Ureter (tissue), 1 donor: ENCODE measurements around the gene CSF3R. TPM values are rescaled to one million over a fixed set of nuclear protein-coding genes. Genes with fewer than 3 reads are reported as not detected.

ENCODE experiments used
- DNase-seq: peaks from one replicate; pipeline ENCODE4 v3.0.0-alpha.2; 2020; ENCODE audit warnings: low spot score
- total RNA-seq: library from RNA; stranded (reverse); gene quantifications from one replicate; pipeline ENCODE4 v1.2.4, GENCODE V29; 2023
- donor health status: DM: yes; HTN: yes; CAD: no.

CSF3R gene
- 13.7 TPM for total RNA-seq

DNA sequence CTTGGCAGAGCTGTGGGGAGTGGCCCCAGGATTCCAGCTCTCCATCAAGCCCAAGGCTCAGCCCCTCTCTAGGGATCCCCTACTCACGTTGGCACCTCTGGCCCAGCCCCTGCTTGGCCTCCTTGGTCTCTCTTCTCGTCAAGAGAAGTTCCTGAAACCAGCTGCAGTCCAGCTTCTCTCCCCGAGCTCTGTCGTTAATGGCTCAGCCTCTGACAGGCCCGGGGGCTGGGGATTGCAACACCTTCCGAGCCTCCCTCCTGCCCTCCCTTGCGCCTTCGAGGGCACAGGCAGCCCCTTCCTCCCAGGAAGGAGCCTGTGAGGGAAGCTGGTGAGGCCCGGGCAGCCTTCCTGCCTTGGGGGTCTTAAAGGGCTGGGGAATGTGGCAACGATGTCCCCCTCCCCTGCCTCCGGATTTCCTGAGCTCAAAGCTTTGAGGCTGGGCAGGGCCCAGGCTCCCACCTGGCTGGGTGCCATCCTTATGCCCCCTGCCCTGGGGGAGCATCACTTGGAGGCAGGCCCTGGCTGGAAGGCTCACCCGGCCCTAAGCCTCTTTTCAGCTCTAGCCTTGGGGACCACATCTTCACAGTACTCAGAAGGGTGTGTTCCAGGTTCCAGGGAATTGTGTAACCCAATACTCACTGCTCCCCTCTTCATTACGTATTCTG lies at the start of gene CSF3R:
Gene CSF3R (minus strand): TSS at position 190 of the 665 bp plus-strand sequence. CDS start 3,417 bp downstream, outside the sequence.
- DNase-seq = no peak

DNA sequence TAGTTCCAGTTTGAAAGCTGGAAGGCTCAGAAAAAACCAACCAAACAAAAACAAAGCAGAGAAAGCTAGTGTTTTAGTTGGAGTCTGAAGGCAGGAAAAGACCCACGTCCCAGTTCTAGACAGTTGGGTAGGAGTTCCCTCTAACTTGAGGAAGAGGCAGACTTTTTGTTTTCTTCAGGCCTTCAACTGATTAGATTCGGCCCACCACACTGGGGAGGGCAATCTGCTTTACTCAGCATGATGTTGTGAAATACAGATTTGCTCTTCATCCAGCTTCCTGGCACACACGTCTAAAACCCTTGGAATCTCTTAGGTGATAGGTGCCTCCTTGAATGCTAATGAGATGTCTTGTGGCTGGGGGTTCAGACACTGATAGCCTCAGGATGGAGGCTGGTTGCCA lies 49.1 kb upstream of the CSF3R start:
- DNase-seq = no peak

DNA sequence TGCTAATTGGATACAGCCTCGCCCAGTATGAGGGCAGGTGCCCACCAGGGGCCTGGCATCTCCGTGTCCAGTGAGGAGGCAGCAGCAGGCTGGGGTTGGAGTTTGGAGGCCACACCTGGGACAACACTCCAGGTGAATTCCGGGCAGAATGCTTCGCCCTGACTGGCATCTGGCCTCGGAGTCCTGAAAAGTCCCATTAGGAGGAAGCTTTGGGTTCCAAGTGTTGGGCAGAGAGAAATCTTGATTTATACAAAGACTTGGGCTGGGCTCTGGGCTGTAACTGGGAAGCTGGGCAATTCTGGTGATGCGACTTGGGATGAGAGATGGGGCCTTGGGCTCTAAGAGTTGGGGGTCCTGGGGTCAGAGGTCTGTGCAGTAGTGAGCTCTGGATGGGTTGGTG lies 48.1 kb upstream of the CSF3R start:
- DNase-seq = no peak

DNA sequence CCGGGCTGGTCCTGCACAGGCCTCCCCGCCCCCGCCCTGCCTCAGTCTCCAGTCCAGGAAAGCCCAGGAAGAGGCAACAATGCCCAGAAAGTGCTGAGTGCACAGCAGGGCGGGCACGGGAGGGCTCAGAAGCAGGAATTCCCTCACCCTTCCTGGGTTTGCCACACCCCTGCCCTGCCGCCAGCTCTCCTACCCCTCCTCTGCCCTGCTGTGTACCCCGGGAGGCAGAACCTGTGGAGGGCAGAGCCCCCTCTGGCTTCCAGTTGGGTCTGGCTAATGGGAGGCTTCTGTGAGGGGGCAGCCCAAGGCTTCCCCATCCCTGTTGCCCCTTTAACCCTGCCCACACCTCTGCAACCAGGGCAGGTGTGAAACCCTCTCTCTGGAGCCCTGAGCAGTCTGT lies 47.5 kb upstream of the CSF3R start:
- DNase-seq = no peak

DNA sequence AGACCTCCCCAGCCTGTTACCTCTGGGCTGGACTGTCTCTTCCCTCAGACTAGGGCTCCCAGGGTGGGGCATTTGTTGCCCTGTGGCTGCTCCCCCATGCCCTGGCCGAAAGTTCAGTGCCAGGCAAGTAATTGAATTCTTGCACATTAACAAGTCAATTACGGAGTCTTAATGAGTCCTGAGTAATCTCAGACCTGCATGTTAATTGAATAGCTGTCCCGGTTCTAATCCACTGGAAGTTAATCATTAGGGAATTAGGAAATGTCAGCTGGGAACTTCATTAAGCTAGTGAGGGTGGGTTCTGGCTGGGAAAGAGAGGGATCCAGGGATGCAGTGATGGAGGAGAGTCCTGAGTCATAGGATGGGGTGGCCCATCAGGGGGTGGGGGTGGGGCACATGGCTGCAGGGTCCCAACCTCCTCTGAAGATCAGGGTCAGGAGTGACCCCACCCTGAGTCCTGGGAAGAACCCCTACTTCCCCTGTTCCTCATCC lies 47.1 kb upstream of the CSF3R start:
- DNase-seq = no peak

DNA sequence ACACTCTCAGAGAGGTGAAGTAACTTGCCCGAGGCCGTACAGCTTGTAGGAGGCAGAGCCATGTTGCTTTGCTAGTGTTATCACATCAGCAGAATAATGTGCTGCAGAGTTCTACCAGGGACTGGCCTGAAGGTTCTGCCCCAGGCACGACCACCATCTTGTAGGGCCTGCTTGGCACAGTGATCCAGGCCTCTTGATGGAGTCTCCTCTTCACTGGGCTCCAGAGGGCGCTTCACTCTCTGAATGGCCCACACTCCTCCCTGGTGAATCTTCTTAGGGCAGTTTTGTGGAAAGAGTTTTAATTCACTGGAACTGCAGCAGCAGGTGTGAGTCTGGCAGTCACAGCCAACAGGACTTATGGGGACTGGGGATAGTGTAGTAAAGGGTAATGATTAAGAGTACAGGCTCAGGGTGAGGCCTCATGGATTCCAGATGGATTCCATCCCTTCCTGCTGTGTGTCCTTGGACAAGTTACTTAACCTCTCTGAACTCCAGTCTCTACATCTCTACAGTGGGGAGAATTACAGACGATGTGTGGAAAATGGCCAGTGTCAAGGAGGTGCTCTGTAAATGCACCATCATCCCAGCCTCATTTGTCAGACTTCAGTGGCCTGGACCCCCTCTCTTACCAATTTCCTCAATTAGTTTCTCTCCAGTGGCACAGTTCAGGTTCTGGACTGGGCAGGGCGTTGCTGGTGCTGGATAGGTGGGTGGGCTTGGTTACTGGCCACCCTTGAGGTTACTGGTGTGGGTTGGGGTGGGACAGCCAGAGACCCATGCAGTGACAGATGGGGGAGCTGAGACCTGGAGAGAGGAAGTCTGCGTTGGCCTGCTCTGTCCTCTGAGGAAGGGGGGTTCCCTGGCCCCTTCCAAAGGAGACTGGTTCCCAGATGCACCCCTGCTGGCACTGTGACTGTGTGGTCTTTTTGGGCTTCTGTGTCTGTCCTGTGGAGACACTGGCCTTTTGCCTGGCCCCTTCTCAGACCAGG lies 45.9 kb upstream of the CSF3R start:
- DNase-seq = no peak

DNA sequence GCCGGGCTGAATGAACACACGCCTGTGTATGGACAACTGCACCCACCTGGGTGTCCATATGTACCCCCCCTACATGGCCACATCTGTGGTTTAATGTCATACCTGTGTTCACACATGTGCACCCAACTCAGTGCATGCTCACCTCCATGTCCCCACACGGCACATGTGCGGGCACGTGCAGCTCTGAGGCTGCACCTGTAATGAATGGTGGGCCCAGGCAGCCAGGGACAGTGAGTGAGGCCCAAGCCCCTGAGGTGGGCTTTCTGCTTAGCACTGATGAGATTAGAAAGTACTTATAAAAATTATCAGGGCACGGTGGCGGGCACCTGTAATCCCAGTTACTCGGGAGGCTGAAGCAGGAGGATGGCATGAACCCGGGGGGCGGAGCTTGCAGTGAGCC lies 42.5 kb upstream of the CSF3R start:
- no peak for DNase-seq

DNA sequence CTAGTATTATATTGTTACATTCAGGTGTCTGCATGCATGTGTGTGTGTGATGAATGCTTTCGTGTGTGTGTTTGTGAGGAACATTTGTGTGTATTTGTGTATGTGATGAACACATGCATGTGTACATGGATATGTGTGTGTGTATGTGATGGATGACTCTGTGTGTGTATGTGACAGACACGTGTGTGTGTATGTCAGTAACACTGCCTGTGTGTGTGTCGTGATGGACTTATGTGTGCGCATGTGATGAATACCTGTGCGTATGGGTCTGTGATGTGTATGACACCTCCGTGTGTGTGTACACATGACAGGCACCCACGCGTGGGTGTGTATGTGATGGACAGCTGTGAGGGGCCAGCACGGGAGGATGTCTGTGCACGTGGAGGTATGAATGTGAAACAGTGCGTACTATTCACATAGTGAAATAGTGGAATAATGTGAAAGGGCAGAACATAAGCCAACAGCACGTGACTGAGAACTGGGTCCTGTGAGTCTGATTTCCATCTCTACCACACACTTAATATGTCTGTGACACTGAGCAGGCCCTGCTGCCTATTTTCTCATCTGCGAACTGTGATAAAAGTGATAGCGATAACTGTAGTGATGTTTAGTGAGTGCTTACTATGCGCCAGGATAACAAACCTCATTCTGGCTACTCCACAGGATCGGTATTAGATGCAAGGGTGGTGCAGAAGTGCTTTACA lies 41.8 kb upstream of the CSF3R start:
- no peak for DNase-seq

DNA sequence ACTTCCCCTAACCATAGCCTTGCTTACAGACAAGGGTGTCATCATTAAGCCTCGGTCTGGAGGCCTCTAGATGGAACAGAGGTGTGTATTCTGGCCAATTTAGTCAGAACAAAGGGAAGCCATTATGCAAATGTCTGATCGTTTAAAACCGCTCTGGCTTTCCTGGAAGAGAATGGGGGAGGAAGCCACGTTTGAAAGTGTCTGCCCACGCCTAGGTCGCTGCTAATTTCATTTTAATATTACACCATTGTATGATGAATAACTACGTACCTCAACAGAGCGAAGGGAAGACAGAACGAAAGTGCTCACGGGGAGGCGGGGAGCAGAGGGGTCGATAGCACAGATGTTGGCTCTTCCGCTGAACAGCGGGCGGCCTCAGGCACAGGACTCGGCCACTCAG lies 41.1 kb upstream of the CSF3R start:
- no peak for DNase-seq

DNA sequence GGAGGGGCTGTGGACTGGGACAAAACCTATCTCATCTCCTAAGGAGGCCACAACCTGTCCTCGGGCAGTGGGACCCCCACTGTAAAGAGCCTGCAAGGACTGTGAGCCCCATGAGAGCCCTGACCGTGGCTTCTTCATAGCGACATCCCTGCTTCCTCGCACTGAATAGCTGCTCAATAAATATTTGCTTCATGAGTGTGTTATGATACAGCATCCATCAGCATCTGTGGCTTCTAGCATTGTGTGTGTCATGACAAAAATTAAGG lies 40.5 kb upstream of the CSF3R start:
- DNase-seq = no peak

DNA sequence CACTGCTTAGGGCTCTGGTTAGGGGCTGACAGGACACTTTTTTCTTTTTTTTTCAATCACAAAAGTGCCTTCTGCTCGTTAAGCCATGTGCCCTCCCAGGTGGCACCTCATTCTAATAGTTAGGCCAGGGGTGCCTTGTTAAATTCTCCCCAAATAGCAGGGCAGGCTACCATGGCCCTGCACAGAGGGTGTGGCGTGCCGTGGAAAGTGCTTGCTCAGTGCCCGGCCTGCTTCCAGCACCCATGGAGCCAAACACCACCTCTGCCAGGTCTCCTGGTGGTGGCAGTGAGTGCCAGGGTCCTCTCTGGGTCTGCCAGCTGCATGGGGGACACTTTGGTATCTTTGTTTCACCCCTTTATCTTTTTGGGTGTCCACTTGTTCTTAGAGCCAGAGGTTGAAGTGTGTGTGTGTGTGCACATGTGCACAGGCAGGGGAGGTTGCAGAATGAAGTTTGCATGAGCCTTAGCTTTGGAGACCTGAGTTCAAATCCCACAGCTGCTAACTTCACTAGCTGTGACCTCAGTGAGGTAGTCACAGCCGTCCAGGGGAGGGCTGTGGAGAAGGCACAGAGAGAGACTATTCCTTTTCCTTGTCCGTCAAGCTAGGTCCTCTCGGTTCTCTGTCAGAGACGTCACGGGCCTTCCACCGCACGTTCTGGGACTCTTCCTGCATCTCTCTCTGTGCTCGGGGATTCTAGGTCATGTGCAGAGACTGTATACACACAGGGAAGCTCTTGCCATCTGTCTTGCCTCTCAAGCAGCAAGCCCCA lies 39.9 kb upstream of the CSF3R start:
- no peak for DNase-seq

DNA sequence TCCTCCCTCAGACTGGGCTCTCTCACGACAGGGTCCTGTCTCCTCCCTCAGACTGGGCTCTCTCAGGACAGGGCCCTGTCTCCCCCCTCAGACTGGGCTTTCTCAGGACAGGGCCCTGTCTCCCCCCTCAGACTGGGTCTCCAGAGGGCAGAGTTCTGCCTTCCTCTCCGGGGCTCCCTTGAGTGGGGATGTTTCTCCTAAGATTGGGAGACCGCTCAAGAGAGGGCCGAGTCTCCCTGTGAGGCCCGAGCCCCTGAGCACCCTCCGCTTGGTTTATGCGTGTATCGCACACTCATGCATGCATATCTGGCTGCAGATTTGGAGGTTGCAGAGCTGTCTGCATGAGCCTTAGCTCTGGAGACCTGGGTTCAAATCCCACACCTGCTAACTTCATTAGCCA lies 39.3 kb upstream of the CSF3R start:
- no peak for DNase-seq

DNA sequence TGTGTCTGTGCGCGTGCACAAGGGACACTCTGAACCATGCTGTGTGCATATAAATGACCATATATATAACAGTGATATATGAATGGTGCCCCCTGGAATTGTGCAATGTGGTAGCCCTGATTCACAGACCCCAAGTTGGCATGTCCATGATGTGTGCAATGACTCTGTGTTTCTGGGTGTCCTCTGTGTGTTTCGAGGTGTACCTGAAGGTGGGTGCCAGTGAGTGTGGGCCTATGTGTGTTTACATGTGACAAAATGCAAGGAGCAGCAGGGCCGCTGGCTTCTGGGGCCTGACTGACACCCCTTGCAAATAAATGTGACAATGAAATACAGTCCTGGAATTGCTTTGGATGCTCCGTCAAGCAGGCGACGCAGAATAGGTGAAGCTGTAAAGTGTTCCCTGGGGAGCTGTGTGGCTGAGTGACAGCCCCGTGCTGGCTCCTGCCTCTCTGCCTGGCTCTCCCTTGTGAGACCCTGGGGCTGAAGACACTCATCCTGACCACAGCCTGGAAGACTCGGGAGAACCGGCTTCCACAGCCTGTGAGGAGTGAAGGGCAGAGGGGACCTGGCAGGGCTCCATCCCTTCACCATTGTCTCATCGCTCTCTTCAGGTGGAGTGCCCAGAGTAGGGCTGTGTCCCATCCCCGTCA lies 38.2 kb upstream of the CSF3R start:
- no peak for DNase-seq

DNA sequence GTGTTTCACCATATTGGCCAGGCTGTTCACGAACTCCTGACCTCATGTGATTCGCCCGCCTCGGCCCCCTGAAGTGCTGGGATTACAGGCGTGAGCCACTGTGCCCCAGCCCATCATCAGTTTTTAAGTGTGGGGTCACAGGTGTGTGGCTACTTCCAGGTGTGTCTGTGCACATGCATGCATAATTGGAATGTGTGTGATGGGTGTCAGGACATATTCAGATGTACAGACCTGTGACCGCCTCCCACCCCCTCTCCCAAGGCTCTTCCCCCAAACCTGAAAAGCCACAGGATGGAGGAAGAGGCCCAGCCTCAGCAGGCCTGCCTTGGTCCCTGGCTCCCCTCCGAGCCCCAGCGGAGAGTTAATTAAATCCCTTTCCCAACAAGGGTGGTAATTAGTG lies 37.3 kb upstream of the CSF3R start:
- DNase-seq = no peak

DNA sequence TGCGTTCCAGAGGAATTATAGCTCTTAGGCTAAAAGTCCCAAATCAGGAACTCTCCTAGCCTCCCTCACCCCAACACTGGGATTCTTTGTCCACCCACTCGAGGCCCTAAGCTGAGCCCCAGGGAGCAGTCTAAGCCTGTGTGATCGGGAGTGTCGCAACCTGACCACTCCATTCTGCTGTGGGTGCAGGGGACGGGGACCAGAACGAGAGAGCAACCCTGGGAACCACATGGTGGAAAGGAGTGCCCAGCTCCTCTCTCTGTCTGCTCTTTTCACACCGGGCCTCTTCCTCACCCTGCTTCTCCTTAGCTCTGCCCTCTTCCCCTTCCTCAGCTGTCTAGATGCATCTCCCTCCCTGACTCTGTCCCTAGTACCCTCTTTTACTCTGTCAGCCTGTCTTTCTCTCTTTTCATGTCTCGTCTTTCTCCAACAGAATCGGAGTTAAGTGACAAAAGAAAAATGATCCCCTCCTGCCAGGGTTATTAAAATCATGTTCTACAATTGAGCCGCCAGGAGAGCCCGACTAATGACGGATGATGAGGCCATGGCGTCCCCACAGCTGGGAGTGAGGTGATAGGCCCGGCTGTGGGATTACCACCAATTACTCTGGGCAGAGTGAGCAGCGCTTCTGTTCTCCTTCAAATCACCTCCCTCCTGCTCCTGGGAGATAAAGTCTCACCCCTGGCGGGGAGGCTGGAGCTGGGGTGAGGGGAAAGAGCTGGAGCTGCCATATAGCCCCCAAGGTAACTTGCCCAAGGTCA lies 34.5 kb upstream of the CSF3R start:
- no peak for DNase-seq

DNA sequence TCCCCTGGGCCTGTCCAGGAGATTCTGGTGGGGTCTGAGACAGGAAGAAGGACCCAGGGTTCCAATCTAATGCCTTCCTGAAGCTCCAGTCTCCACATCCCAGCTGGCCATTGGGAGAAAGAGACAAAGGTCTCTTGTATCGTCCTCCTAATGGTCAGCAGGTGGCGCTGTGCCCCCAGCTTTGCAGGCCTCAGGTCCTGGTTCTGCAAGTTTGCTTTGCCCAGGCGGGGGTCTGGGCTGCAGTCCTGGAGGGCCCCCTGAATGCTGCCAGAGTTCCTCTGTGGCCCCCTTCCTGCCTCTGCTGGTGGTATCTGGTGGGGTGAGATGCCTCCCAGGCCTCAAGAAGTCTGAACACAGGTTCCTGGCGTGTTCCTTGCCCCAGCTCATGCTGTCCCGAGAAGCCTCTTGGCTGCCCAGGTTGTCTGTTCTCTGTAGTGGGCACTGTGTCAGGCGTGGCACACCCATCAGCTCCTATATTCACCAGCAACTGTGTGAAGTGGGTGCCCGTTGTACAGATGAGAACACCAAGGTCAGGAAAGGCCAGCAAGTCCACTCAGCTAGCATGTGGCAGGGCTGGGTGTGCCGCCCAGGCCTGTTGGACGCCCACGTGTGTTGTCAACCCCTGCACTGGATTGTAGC lies 33.8 kb upstream of the CSF3R start:
- DNase-seq = no peak

DNA sequence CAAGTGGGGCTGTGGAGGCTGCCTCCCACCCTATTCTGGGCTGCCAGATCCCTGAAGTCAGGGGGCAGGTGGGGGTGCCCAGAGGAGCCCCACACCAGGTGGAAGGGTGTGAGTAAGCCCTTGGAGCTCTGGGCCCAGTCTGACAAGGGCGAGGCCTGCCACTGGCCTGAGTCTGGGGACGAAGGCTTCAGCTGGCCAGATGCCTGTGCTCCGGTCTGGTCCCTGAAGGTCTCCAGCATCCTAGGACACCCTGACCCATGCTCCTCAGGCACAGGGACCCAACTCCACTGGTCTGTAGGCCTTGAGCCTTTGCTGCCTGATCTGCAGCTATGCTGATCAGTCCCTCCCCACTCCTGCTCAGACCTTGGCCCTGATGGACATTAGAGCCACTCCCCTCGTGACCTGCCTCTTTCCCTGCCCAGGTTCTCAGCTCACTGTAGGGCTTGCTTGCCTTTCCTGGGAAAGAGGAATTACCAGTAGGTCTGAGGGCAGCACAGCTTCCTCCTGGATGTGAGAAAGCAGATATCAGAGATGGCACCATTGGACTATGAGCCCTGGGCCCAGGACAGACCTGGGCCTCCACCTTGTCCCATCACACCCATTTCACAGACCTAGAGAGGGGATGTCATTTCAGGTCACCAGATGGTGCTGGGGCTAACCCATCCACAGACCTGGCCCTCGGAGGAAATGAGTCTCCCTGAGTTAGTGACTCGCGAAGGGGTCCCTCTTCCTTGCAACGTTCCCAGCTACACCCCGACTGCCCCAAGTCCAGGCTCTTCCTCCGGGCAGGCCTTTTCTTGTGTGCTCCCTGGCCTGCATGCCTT lies 32.8 kb upstream of the CSF3R start:
- DNase-seq = no peak

DNA sequence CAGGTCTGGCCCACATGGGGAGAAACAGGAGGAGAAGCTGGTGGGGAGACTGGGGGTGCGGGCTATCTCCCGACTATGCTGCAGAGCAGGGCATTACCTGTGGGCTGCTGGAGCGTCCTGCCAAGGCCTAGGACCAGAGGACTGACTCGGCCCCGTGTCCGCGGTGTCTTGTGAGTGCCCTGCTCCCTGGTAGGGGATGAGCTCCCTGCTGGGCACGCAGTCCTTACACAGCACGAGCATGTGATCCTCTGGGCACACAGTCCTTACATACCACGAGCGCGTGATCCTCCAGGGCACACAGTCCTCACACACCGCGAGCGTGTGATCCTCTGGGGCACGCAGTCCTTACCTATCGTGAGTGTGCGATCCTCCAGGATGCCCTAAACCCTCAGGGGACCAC lies 31.8 kb upstream of the CSF3R start:
- no peak for DNase-seq
